KMS-11 (cell line): ENCODE data around the gene IRF2BP2.

Experiments used
- H2AFZ ChIP-seq: fragments of 200-600 bp; sonication (generic); 2 replicates; pipeline ENCODE4 v1.6.1; 2016; ENCODE audit warnings: antibody characterized with exemption, mixed run types, low read depth
- H3K27ac ChIP-seq: fragments of 200-600 bp; sonication (generic); 2 replicates; pipeline ENCODE4 v1.6.1; 2016; ENCODE audit warnings: mild to moderate bottlenecking, mixed run types
- H3K27me3 ChIP-seq: fragments of 200-600 bp; sonication (generic); 2 replicates; pipeline ENCODE4 v1.6.1; 2017; ENCODE audit warnings: mild to moderate bottlenecking, low read depth, mixed run types, moderate library complexity; ENCODE audit not compliant: insufficient read depth
- H3K36me3 ChIP-seq: fragments of 200-600 bp; sonication (generic); 2 replicates; pipeline ENCODE4 v1.6.1; 2017; ENCODE audit warnings: mild to moderate bottlenecking, mixed run types; ENCODE audit not compliant: insufficient read depth
- H3K4me1 ChIP-seq: fragments of 200-600 bp; sonication (generic); 2 replicates; pipeline ENCODE4 v1.6.1; 2016; ENCODE audit warnings: mild to moderate bottlenecking, low read depth, mixed run types; ENCODE audit not compliant: poor library complexity, severe bottlenecking
- H3K4me2 ChIP-seq: fragments of 200-600 bp; sonication (generic); 2 replicates; pipeline ENCODE4 v1.7.0; 2016; ENCODE audit warnings: mild to moderate bottlenecking, mixed run types
- H3K4me3 ChIP-seq: fragments of 200-600 bp; sonication (generic); IDR thresholded peaks from 2 replicates; pipeline ENCODE4 v1.6.1; 2017; ENCODE audit warnings: low read depth, low read length, mixed read lengths; ENCODE audit not compliant: insufficient read depth
- H3K79me2 ChIP-seq: fragments of 200-600 bp; sonication (generic); 2 replicates; pipeline ENCODE4 v1.6.1; 2016; ENCODE audit warnings: low read depth, mixed run types; ENCODE audit not compliant: insufficient read depth
- H3K9ac ChIP-seq: fragments of 200-600 bp; sonication (generic); 2 replicates; pipeline ENCODE4 v1.6.1; 2016; ENCODE audit warnings: mild to moderate bottlenecking, mixed run types
- H4K20me1 ChIP-seq: fragments of 200-600 bp; sonication (generic); 2 replicates; pipeline ENCODE4 v1.6.1; 2016; ENCODE audit warnings: mild to moderate bottlenecking, mixed run types; ENCODE audit not compliant: insufficient read depth
- TF ChIP-seq, protein P1 (sequence below): fragments of 200-600 bp; sonication (generic); conservative IDR thresholded peaks from 2 replicates; pipeline ENCODE4 v1.6.1; 2017; ENCODE audit warnings: low read depth, mild to moderate bottlenecking, antibody characterized with exemption, low read length, moderate library complexity, mixed read lengths

Gene IRF2BP2

GRCh38 chr1:234600418-234601281 lies 9.3 kb downstream of the IRF2BP2 start:
- Histone ChIP-seq H4K20me1 (peaks cover 13% of the 10 kb centered on the region), H3K27ac (peak overlapping the region; percentile 95), H3K36me3 (no peaks in the 10 kb centered on the region; the same call in 1 of the 2 replicates), H3K79me2 (peaks cover 45% of the 10 kb centered on the region), H2AFZ (peak overlapping the region; percentile 12; the same call in 1 of the 2 replicates), H3K4me3 (no peak overlapping the region), H3K4me1 (peaks cover 78% of the 10 kb centered on the region), H3K4me2 (peak overlapping the region; percentile 92), H3K9ac (peak overlapping the region; percentile 79), H3K27me3 (no peaks in the 10 kb centered on the region)
- TF ChIP-seq, protein P1, sequence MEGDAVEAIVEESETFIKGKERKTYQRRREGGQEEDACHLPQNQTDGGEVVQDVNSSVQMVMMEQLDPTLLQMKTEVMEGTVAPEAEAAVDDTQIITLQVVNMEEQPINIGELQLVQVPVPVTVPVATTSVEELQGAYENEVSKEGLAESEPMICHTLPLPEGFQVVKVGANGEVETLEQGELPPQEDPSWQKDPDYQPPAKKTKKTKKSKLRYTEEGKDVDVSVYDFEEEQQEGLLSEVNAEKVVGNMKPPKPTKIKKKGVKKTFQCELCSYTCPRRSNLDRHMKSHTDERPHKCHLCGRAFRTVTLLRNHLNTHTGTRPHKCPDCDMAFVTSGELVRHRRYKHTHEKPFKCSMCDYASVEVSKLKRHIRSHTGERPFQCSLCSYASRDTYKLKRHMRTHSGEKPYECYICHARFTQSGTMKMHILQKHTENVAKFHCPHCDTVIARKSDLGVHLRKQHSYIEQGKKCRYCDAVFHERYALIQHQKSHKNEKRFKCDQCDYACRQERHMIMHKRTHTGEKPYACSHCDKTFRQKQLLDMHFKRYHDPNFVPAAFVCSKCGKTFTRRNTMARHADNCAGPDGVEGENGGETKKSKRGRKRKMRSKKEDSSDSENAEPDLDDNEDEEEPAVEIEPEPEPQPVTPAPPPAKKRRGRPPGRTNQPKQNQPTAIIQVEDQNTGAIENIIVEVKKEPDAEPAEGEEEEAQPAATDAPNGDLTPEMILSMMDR = no peak

GRCh38 chr1:234599617-234600417 lies 10.2 kb downstream of the IRF2BP2 start:
- H3K27ac ChIP-seq = peak overlapping the region; percentile 95
- peak overlapping the region; percentile 92 for H3K4me2 ChIP-seq
- peaks cover 70% of the 10 kb centered on the region for H3K4me1 ChIP-seq
- TF ChIP-seq, protein P1 = no peak
- H3K4me3 ChIP-seq = no peak overlapping the region
- peak overlapping the region; percentile 50 for H2AFZ ChIP-seq
- H3K9ac ChIP-seq = peak overlapping the region; percentile 79
- no peaks in the 10 kb centered on the region for H3K36me3 ChIP-seq
- H3K79me2 ChIP-seq = peaks cover 37% of the 10 kb centered on the region
- no peaks in the 10 kb centered on the region for H3K27me3 ChIP-seq
- H4K20me1 ChIP-seq = peaks cover 8% of the 10 kb centered on the region

DNA sequence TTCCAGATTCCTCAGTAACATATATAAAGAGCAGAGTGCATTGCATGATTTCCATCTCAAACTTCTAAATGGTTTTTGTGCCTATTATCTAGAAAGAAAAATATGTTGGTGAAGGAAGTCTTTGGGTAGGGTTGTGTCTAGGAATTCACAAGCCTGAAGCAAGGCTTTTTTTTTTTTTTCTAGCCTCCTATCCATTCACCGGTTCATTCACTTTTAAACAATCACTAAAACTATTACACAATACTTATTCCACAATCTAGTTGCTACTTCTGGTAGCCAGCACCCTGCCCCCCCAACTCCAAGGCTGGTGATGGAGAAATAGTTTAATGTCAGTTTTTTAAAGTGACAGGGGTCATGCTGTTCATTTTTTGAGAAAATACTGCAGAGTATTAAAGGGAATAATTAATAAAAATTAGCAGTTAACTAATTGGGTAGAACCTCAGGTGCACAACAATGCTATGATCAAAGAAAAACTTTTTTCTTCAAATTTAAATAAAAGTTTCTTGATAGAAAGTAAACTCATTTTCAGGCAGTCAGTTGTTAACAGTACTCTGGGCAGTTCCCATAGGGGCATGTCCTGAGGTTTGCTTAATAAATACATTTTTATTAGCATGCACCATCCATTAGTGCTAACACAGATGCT lies 10.9 kb downstream of the IRF2BP2 start:
- peaks cover 63% of the 10 kb centered on the region for H3K4me1 ChIP-seq
- H3K4me2 ChIP-seq = peak overlapping the region; percentile 85
- TF ChIP-seq, protein P1 = no peak
- H3K9ac ChIP-seq = peak overlapping the region; percentile 79
- H3K36me3 ChIP-seq = no peaks in the 10 kb centered on the region
- peak overlapping the region; percentile 95 for H3K27ac ChIP-seq
- H3K4me3 ChIP-seq = no peak overlapping the region
- peaks cover 30% of the 10 kb centered on the region for H3K79me2 ChIP-seq
- H2AFZ ChIP-seq = peak overlapping the region; percentile 50
- peaks cover 2% of the 10 kb centered on the region; the same call in 1 of the 2 replicates for H4K20me1 ChIP-seq
- H3K27me3 ChIP-seq = no peaks in the 10 kb centered on the region

GRCh38 chr1:234597894-234598293 lies 12.1 kb downstream of the IRF2BP2 start:
- no peak overlapping the region for H3K4me2 ChIP-seq
- H3K79me2 ChIP-seq = peaks cover 18% of the 10 kb centered on the region
- TF ChIP-seq, protein P1 = peak; percentile 72
- H3K36me3 ChIP-seq = no peaks in the 10 kb centered on the region
- H3K4me3 ChIP-seq = no peak overlapping the region
- no peaks in the 10 kb centered on the region for H4K20me1 ChIP-seq
- no peak overlapping the region for H2AFZ ChIP-seq
- no peak overlapping the region for H3K27ac ChIP-seq
- no peaks in the 10 kb centered on the region for H3K27me3 ChIP-seq
- H3K4me1 ChIP-seq = peaks cover 51% of the 10 kb centered on the region
- H3K9ac ChIP-seq = no peak overlapping the region
